Ecto neural progenitor cell (in vitro differentiated cells): ENCODE data around the gene CLCN7.

Experiments
- DNase-seq: peaks from one replicate; pipeline ENCODE4 v3.0.0-alpha.2; 2018; ENCODE audit warnings: low spot score

Gene CLCN7

DNA sequence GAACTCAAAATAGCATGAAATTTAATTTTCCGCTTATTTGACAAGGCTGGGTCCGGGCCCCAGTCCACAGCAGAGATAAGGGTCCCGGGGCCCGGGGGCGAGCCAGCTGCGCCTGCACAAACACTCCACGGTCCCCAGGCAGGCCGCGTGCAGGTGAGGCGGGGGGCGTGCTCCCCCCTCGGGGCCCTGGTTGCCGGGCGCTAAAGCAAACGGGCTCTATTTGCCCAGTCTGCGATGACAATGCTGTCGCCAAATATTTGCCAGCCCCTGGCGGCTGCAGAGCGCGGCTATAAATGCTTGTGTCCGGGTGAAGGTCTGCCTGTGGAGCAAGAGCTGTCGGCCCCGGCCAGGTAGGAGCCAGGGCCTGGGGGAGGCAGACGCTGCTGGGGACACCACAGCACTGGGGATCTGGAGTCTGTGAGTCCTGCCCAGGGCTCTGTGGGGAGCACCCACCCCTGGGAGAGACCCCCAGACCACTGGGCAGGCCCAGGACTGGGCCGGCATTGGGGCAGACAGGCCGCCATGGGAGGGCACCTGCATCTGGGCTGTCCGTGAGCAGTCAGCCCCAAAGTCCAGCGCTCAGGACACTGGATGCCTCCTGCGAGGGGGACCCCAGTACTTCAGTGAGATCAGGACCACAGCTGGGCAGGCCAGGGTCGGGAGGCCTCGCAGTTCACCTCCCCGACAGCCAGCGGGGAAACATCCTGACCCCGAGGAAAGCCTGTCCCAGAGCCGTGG is 43.9 kb downstream of the CLCN7 start, which contains the start of gene PERCC1:
Gene PERCC1 (plus strand): TSS at position 320 of the 738 bp plus-strand sequence. CDS start 1,516 bp downstream, outside the sequence.
- DNase-seq, result no peak

- DNase-seq, result no peak
These were observed 44.5 kb downstream of the CLCN7 start for GRCh38 chr16:1430214-1430758.

DNA sequence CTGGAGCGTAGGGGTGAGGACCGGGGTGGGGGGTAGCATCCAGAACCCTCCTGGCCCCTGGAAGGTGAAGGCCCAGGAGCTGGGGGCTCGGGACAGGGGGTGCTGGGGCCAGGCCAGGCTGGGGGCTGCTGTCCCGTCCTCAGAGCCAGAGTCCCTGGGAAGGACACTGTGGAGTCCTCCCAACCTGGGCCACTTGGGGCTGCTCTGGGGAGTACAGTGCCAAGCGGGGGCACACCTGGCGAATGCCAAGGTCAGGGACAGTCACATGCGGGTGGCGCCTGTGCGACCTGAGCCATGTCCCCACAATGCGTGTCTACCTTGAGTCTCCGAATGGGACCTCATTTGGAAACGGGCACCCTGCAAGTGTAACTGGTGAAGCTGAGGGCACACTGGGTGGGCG is 45.2 kb downstream of the CLCN7 start:
- no peak for DNase-seq

DNA sequence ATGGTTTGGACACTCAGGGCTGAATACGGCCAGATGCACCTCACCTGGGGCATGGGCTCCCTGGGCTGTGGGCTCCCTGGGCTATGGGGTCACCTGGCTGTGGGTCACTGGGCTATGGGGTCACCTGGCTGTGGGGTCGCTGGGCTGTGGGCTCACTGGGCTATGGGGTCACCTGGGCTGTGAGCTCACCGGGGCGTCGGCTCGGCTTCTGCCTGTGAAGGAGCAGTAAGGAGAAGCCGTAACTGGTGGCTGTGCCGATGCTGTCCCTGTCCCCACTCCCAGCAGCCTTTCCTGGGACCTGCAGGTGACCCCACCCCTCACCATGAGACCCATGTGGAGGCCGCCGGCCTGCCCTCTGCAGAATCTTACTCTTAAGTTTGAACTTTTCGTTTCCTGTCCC is 45.8 kb downstream of the CLCN7 start:
- DNase-seq, result no peak

DNA sequence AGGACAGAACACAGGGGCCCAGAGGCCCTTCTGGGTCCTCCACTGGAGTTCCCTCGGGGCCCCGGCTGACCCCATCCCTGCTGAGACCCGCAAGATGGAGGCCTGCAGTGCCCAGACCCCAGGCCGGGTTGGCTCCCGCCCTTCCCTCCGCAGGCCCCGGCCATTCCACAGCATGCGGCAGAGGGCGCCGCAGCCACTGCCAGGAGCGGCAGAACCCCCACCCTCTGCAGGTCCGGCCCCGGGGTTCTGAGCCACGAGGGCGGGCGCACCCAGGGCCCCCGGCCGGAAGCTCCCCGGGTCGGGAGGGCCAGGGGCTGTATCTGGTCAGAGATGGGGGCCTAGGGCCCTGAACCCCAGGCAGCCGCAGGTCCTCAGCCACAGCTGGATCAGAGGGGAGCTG is 46.3 kb downstream of the CLCN7 start:
- peak; percentile 74 for DNase-seq

- DNase-seq, result no peak
These were observed 47.1 kb downstream of the CLCN7 start for GRCh38 chr16:1427473-1428461.

DNA sequence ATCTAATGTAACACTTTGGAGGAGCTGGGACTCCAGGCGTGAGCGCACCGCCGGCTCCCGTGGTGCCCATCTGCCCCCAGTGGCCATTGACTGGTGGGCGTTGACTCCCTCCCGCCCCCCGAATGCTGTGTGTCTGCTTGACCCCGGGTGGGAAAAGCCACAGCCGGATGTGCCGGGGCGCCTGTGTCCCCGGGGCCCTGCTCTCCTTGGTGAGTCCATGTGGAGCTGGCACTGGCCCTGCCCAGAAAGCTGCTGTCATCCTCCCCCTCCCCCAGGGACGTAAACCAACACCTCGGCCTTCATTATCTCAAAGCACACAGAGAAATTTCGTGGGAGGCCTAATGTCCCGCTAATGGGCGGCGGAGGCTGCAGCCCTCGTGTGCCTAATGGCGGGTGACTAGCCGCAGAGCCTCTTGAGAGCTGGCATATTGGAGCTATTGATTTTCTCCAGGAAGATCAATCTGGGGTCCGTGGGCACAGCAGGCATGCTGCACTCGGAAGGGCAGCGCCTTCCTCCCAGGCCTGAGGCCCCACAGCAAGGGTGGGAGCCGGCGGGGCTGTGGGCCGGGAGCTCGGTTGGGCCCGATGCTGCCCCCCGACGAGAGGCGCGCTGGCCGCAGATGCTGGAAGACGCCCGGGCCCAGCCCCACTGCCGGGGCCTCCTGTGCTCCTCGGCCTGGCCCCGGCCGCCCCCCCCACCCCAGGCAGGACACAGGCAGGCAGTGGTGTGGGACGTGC is 47.9 kb downstream of the CLCN7 start:
- DNase-seq, result no peak

GRCh38 chr16:1425616-1426370 is 49.0 kb downstream of the CLCN7 start:
- DNase-seq, result no peak

GRCh38 chr16:1424028-1424427 is 50.8 kb downstream of the CLCN7 start:
- no peak for DNase-seq

GRCh38 chr16:1422076-1422475 is 52.8 kb downstream of the CLCN7 start:
- no peak for DNase-seq

DNA sequence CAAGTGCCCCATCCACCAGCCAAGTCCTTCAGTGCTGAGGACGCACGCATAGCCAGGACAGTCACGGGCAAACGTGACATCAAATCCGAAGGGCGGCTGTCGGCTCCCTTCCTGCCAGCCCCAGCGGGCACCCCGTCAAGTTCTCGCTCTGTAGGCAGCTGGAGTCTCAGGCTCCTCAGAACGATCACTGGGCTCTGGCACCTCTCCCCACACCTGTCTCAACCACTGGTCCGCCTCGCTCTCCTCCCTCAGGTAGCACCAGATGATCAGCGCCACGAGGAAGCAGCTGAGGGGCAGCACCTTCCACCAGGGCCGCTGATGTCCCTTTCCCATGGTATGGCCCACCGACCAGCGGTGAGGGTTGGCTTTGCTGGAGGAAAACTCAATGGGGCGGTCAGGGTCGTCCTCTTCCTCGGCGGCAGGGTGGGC is 54.7 kb downstream of the CLCN7 start:
- no peak for DNase-seq

- DNase-seq, result no peak
These were observed 58.3 kb downstream of the CLCN7 start for GRCh38 chr16:1416521-1416941.

- DNase-seq, result peak; percentile 92
These were observed 60.1 kb downstream of the CLCN7 start, which contains the start of gene UNKL for GRCh38 chr16:1414532-1415260. UNKL (minus strand) TSS chr16:1414704; CDS start chr16:1414691, 13 bp downstream.

DNA sequence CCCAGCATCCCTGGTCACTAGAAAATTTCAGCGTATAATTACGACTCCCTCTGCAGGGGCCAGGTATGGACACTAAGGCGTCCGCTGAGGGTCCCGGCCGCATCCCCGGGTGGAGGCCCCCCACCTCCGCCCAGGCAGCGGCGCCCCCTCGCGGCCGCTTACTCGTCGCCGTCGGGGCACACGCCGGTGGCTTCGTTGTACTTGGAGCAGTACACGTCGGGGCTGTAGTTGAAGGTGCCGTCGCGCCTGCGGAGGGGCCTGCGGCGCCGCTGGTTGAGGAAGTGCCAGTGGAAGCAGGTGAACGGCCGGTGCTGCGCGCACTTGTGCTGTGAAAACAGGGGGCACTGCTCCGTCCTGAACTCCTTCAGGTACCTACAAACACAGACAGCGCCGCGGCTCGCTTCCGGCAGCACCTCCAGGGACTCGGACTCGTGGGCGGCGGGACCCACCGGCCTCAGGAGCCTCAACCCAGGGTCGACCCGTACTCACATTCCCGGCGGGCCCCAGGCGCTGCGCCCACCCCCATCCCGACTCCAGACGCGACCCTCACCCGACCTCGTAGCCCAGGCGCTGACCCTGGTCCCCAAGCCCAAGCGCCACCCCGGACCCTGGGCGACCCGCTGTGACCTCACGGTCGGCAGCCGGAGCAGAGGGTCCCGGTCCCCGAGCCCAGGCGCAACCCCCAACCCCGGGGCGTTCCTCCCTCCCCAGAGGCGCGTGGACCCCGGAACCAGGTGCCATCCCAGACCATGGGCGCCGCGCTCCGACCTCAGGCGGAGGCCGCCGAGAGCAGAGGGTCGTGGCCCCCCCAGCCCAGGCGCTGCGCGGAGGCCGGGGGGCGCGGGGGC is 60.9 kb downstream of the CLCN7 start:
- peak; percentile 80 for DNase-seq

GRCh38 chr16:1412847-1413246 is 62.0 kb downstream of the CLCN7 start:
- no peak for DNase-seq

GRCh38 chr16:1408171-1408837 is 66.5 kb downstream of the CLCN7 start:
- peak; percentile 97 for DNase-seq

DNA sequence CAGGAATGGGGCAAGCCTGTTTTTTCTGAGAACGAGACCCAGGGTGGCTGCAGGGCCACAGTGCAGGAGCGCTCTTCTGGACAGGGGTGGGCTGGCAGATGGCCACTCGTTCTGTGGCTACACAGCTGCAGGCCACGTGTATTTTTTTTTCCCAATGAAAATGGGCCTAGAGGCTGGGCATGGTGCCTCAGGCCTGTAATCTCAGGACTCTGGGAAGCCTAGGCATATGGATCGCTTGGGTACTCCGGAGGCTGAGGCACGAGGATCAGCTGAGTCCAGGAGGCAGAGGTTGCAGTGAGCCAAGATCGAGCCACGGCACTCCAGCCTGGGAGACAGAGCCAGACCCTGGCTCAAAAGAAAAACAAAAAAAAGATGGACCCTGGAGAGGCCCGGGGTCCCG is 67.1 kb downstream of the CLCN7 start:
- DNase-seq, result no peak

GRCh38 chr16:1403733-1404132 is 71.1 kb downstream of the CLCN7 start:
- no peak for DNase-seq

- no peak for DNase-seq
These were observed 71.8 kb downstream of the CLCN7 start for GRCh38 chr16:1403036-1403435.
